Activated naive CD4-positive, alpha-beta T cell treated with anti-CD3 and anti-CD28 coated beads, Interleukin-2, amount 50 U/mL, for 72 hours (primary cell): ENCODE measurements around the gene C14orf132. TPM values are rescaled to one million over a fixed set of nuclear protein-coding genes. Genes with fewer than 3 reads are reported as not detected.
"Not testable (repeated sequence)": the region's sequence is repeated elsewhere in the genome, so short reads cannot be mapped to it uniquely, and the experiment has no call there.

Source experiments
- ATAC-seq, 2 donors: fragments of 150-1000 bp; cut with Tn5 transposase; 2 replicates each; pipeline ENCODE4 v1.10.0; 2021; ENCODE audit warnings: mild to moderate bottlenecking in 2 of 2, moderate library complexity in 2 of 2
- DNase-seq, 2 donors: peaks; one replicate each; pipeline ENCODE4 v3.0.0; 2021 to 2022; ENCODE audit warnings: low spot score in 2 of 2
- H3K27ac Mint-ChIP-seq, 2 donors: one replicate each; pipeline ENCODE4 v1.8.0; 2022; ENCODE audit warnings: mild to moderate bottlenecking in 2 of 2, mixed read lengths in 2 of 2
- H3K36me3 Mint-ChIP-seq, 2 donors: one replicate each; pipeline ENCODE4 v1.8.0; 2022; ENCODE audit warnings: mixed read lengths in 2 of 2
- H3K9me3 Mint-ChIP-seq, 2 donors: one replicate each; pipeline ENCODE4 v1.8.0; 2022; ENCODE audit warnings: mixed read lengths in 2 of 2
- total RNA-seq, 2 donors: library from RNA; stranded (reverse); gene quantifications; one replicate each; pipeline ENCODE4 v1.2.3, GENCODE V29; 2022

C14orf132 gene
- total RNA-seq, 2 donors from 2014 or later: 1.9 to 10.4 TPM

- Mint-ChIP-seq H3K27ac (no peak overlapping the region), H3K36me3 (no peaks in the 10 kb centered on the region), H3K9me3 (no peaks in the 10 kb centered on the region)
- DNase-seq: peak in 1 of 2 donors; percentile 23
- ATAC-seq: no peak
Observed at GRCh38 chr14:96067985-96068930, 29.1 kb downstream of the C14orf132 start.

GRCh38 chr14:96069421-96069820, 30.3 kb downstream of the C14orf132 start:
- Mint-ChIP-seq H3K27ac (no peak overlapping the region), H3K36me3 (no peaks in the 10 kb centered on the region), H3K9me3 (no peaks in the 10 kb centered on the region)
- DNase-seq (peak in 1 of 2 donors; percentile 14), ATAC-seq (no peak)

- H3K27ac Mint-ChIP-seq: no peak overlapping the region
- no peak for ATAC-seq
Observed at GRCh38 chr14:96071561-96071960, 32.4 kb downstream of the C14orf132 start.

GRCh38 chr14:96072076-96072475, 32.9 kb downstream of the C14orf132 start:
- ATAC-seq (no peak), DNase-seq (peak in 1 of 2 donors; percentile 7)
- Mint-ChIP-seq H3K9me3 (no peaks in the 10 kb centered on the region), H3K27ac (no peak overlapping the region), H3K36me3 (no peaks in the 10 kb centered on the region)

More at GRCh38 chr14:96071561-96071960, 32.4 kb downstream of the C14orf132 start:
- H3K9me3 Mint-ChIP-seq: no peaks in the 10 kb centered on the region
- no peaks in the 10 kb centered on the region for H3K36me3 Mint-ChIP-seq
- peak in 1 of 2 donors; percentile 42 for DNase-seq

- no peak for DNase-seq
- Mint-ChIP-seq H3K27ac (no peak overlapping the region), H3K36me3 (no peaks in the 10 kb centered on the region), H3K9me3 (no peaks in the 10 kb centered on the region)
- ATAC-seq: no peak
Observed at GRCh38 chr14:96072746-96073145, 33.6 kb downstream of the C14orf132 start.

GRCh38 chr14:96073260-96074039, 34.3 kb downstream of the C14orf132 start:
- not testable (repeated sequence) for H3K36me3 Mint-ChIP-seq, H3K27ac Mint-ChIP-seq, ATAC-seq, DNase-seq, H3K9me3 Mint-ChIP-seq

GRCh38 chr14:96077983-96078624, 38.9 kb downstream of the C14orf132 start:
- DNase-seq (no peak), ATAC-seq (peak; percentile 55 to 58)
- Mint-ChIP-seq H3K36me3 (no peaks in the 10 kb centered on the region), H3K27ac (peak overlapping the region in 1 of 2 donors; percentile 77), H3K9me3 (no peaks in the 10 kb centered on the region)

- no peaks in the 10 kb centered on the region for H3K36me3 Mint-ChIP-seq
- H3K9me3 Mint-ChIP-seq: no peaks in the 10 kb centered on the region
- no peak for ATAC-seq
- no peak for DNase-seq
- H3K27ac Mint-ChIP-seq: no peak overlapping the region
Observed at GRCh38 chr14:96078625-96079016, 39.5 kb downstream of the C14orf132 start.

GRCh38 chr14:96079066-96079465, 39.9 kb downstream of the C14orf132 start:
- no peak overlapping the region for H3K27ac Mint-ChIP-seq
- no peaks in the 10 kb centered on the region for H3K36me3 Mint-ChIP-seq
- ATAC-seq (peak in 1 of 2 donors; percentile 31), DNase-seq (no peak)
- no peaks in the 10 kb centered on the region for H3K9me3 Mint-ChIP-seq

GRCh38 chr14:96080571-96080970, 41.4 kb downstream of the C14orf132 start:
- Mint-ChIP-seq H3K27ac (no peak overlapping the region), H3K9me3 (no peaks in the 10 kb centered on the region), H3K36me3 (no peaks in the 10 kb centered on the region)
- ATAC-seq (no peak), DNase-seq (no peak)

GRCh38 chr14:96081224-96081623, 42.1 kb downstream of the C14orf132 start:
- Mint-ChIP-seq H3K27ac (no peak overlapping the region), H3K9me3 (no peaks in the 10 kb centered on the region), H3K36me3 (no peaks in the 10 kb centered on the region)
- no peak for ATAC-seq
- DNase-seq: no peak

- no peaks in the 10 kb centered on the region for H3K36me3 Mint-ChIP-seq
- H3K9me3 Mint-ChIP-seq: no peaks in the 10 kb centered on the region
- no peak for DNase-seq
- ATAC-seq: no peak
- H3K27ac Mint-ChIP-seq: no peak overlapping the region
Observed at GRCh38 chr14:96081767-96082400, 42.7 kb downstream of the C14orf132 start.

GRCh38 chr14:96082420-96083300, 43.5 kb downstream of the C14orf132 start:
- DNase-seq (no peak), ATAC-seq (no peak)
- peak overlapping the region in 1 of 2 donors; percentile 61 for H3K27ac Mint-ChIP-seq
- H3K36me3 Mint-ChIP-seq: no peaks in the 10 kb centered on the region
- no peaks in the 10 kb centered on the region for H3K9me3 Mint-ChIP-seq

GRCh38 chr14:96083667-96084320, 44.6 kb downstream of the C14orf132 start:
- no peak overlapping the region for H3K27ac Mint-ChIP-seq
- no peaks in the 10 kb centered on the region for H3K36me3 Mint-ChIP-seq
- H3K9me3 Mint-ChIP-seq: no peaks in the 10 kb centered on the region

GRCh38 chr14:96084796-96085195, 45.6 kb downstream of the C14orf132 start:
- ATAC-seq: no peak
- Mint-ChIP-seq H3K36me3 (no peaks in the 10 kb centered on the region), H3K9me3 (no peaks in the 10 kb centered on the region), H3K27ac (no peak overlapping the region)
- no peak for DNase-seq

More at GRCh38 chr14:96083667-96084320, 44.6 kb downstream of the C14orf132 start:
- ATAC-seq: peak in 1 of 2 donors; percentile 59
- no peak for DNase-seq
